H1 (cell line): ENCODE measurements around the gene KRTAP5-6.

ENCODE experiments used
- ATF3 ChIP-seq: IDR thresholded peaks from 2 replicates; pipeline ENCODE4 v1.6.1; 2011; ENCODE audit warnings: low read depth, mild to moderate bottlenecking, low read length; ENCODE audit not compliant: insufficient read depth
- CHD1 ChIP-seq: IDR thresholded peaks from 2 replicates; pipeline ENCODE4 v1.6.1; 2012; ENCODE audit warnings: low read depth, low read length, improper control_type of control experiment
- CTCF ChIP-seq, 3 experiments: IDR thresholded peaks; 1 replicate in 2 of 3; 2 replicates in 1 of 3; pipeline versions ENCODE4 v1.5.1 to v1.6.1; 2011; ENCODE audit warnings: low read length in 3 of 3, mild to moderate bottlenecking in 3 of 3, inconsistent platforms in 2 of 3, low read depth in 1 of 3, moderate library complexity in 1 of 3; ENCODE audit not compliant: insufficient read depth in 1 of 3; ENCODE audit errors: control extremely low read depth in 1 of 3
- EZH2 ChIP-seq: fragments of 200-600 bp; sonication (generic); IDR thresholded peaks from 2 replicates; pipeline ENCODE4 v1.7.1; 2012; ENCODE audit warnings: low read depth, mild to moderate bottlenecking, moderate library complexity, low read length, inconsistent platforms; ENCODE audit not compliant: severe bottlenecking
- MAX ChIP-seq: IDR thresholded peaks from 2 replicates; pipeline ENCODE4 v1.6.1; 2012; ENCODE audit warnings: inconsistent platforms
- SIX5 ChIP-seq: IDR thresholded peaks from 2 replicates; pipeline ENCODE4 v1.6.1; 2011; ENCODE audit warnings: mild to moderate bottlenecking, low read depth, low read length
- SP4 ChIP-seq: IDR thresholded peaks from 2 replicates; pipeline ENCODE4 v1.6.1; 2012; ENCODE audit warnings: low read length, inconsistent platforms

- TF ChIP-seq ATF3 (no peak), CTCF (IDR thresholded peaks at IDR 0.05; ENCODE audit: control extremely low read depth in 1 of 3, insufficient read depth in 1 of 3, low read depth in 1 of 3, low read length in 3 of 3) (no peak), CHD1 (no peak), MAX (no peak), EZH2 (no peak), SP4 (no peak), SIX5 (no peak)
These were observed 45.0 kb upstream of the KRTAP5-6 start for GRCh38 chr11:1652026-1652425.
